ENCODE data around the gene ACVR2A.

DNA sequence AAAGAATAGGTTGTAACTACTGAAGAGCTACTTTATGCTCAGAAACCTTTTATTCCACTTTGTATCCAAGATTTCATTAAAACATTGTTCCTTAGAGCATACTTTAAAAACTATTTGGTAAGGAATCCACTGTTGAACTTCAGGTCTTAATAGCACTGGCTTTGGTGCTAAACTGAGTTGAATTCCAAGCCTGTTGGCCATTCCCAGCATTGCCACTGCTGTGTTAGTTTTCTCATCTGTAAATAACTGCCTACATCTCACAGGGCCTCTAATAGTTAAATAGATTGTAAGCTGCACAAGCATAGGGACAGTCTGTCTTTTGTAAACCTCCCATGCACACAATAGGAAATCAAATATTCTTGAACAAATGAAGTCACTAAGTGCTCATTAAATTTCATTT lies 89.1 kb downstream of the ACVR2A start:
- TF ChIP-seq, protein P1, sequence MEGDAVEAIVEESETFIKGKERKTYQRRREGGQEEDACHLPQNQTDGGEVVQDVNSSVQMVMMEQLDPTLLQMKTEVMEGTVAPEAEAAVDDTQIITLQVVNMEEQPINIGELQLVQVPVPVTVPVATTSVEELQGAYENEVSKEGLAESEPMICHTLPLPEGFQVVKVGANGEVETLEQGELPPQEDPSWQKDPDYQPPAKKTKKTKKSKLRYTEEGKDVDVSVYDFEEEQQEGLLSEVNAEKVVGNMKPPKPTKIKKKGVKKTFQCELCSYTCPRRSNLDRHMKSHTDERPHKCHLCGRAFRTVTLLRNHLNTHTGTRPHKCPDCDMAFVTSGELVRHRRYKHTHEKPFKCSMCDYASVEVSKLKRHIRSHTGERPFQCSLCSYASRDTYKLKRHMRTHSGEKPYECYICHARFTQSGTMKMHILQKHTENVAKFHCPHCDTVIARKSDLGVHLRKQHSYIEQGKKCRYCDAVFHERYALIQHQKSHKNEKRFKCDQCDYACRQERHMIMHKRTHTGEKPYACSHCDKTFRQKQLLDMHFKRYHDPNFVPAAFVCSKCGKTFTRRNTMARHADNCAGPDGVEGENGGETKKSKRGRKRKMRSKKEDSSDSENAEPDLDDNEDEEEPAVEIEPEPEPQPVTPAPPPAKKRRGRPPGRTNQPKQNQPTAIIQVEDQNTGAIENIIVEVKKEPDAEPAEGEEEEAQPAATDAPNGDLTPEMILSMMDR (IDR thresholded peaks at IDR 0.05; ENCODE audit: low read length) = no peak
- no peak for TF ChIP-seq EZH2 (optimal IDR thresholded peaks at IDR 0.05; ENCODE audit: low read depth, low read length)
- TF ChIP-seq EZH2phosphoT487 (IDR thresholded peaks at IDR 0.05; ENCODE audit: low read length) = no peak
